GM19035 (cell line): Measurements from ENCODE around the gene HAUS3.

Experiments used
- ATAC-seq: cut with Tn5 transposase; IDR thresholded peaks from one replicate; pipeline ENCODE4 v1.9.1; 2021; ENCODE audit not compliant: unreplicated experiment

The HAUS3 gene

GRCh38 chr4:2252530-2253091, 10.7 kb upstream of the HAUS3 start:
- no peak for ATAC-seq

- ATAC-seq = no peak
Observed at GRCh38 chr4:2251795-2252529, 10.0 kb upstream of the HAUS3 start.

- no peak for ATAC-seq
Observed at GRCh38 chr4:2251073-2251794, 9.3 kb upstream of the HAUS3 start.

- no peak for ATAC-seq
Observed at GRCh38 chr4:2250357-2251072, 8.6 kb upstream of the HAUS3 start.

GRCh38 chr4:2249526-2250356, 7.8 kb upstream of the HAUS3 start:
- no peak for ATAC-seq

- ATAC-seq = no peak
Observed at GRCh38 chr4:2248821-2249261, 6.9 kb upstream of the HAUS3 start.

- ATAC-seq = no peak
Observed at GRCh38 chr4:2248044-2248780, 6.3 kb upstream of the HAUS3 start.

- ATAC-seq = no peak
Observed at GRCh38 chr4:2247128-2248043, 5.5 kb upstream of the HAUS3 start.

- no peak for ATAC-seq
Observed at GRCh38 chr4:2246384-2247127, 4.6 kb upstream of the HAUS3 start.

- no peak for ATAC-seq
Observed at GRCh38 chr4:2245787-2246275, 3.9 kb upstream of the HAUS3 start.

GRCh38 chr4:2245057-2245786, 3.3 kb upstream of the HAUS3 start:
- ATAC-seq = no peak

- no peak for ATAC-seq
Observed at GRCh38 chr4:2243681-2244380, 1.9 kb upstream of the HAUS3 start.

GRCh38 chr4:2241003-2241402, 918 bp downstream of the HAUS3 start:
- ATAC-seq = no peak

GRCh38 chr4:2236944-2237666, 4.8 kb downstream of the HAUS3 start:
- no peak for ATAC-seq

GRCh38 chr4:2231082-2231481, 10.8 kb downstream of the HAUS3 start:
- no peak for ATAC-seq

GRCh38 chr4:2226261-2226660, 15.7 kb downstream of the HAUS3 start:
- ATAC-seq = no peak
